HT1080 (cell line): ENCODE results near the gene TRPM3. TPM values are rescaled to one million over a fixed set of nuclear protein-coding genes. Genes with fewer than 3 reads are reported as not detected.
A peak's percentile ranks its signal among the peaks of the same experiment; 100 is the strongest.

Source experiments
- DNase-seq: peaks from one replicate; pipeline ENCODE4 v3.0.0-alpha.2; 2015; ENCODE audit warnings: low read depth
- total RNA-seq: library from RNA; depleted of rRNA; stranded (reverse); fragments of >200 nt; shearing (Covaris generic); gene quantifications from 2 replicates; pipeline ENCODE4 v1.2.3, GENCODE V29; 2014

Gene TRPM3
- total RNA-seq, 1 experiment from 2014 or later, result not detected

- no peak for DNase-seq
These were observed 505.8 kb downstream of the TRPM3 start for GRCh38 chr9:70615464-70616138.

- no peak for DNase-seq
These were observed 506.5 kb downstream of the TRPM3 start for GRCh38 chr9:70614786-70615463.

GRCh38 chr9:70613024-70613768 is 508.2 kb downstream of the TRPM3 start:
- no peak for DNase-seq

- DNase-seq, result no peak
These were observed 511.2 kb downstream of the TRPM3 start for GRCh38 chr9:70610287-70610644.

GRCh38 chr9:70609542-70610286 is 511.7 kb downstream of the TRPM3 start:
- DNase-seq, result peak; percentile 86

- DNase-seq, result no peak
These were observed 512.4 kb downstream of the TRPM3 start for GRCh38 chr9:70609011-70609410.

GRCh38 chr9:70607926-70608325 is 513.5 kb downstream of the TRPM3 start:
- no peak for DNase-seq

- no peak for DNase-seq
These were observed 514.1 kb downstream of the TRPM3 start for GRCh38 chr9:70607329-70607728.

DNA sequence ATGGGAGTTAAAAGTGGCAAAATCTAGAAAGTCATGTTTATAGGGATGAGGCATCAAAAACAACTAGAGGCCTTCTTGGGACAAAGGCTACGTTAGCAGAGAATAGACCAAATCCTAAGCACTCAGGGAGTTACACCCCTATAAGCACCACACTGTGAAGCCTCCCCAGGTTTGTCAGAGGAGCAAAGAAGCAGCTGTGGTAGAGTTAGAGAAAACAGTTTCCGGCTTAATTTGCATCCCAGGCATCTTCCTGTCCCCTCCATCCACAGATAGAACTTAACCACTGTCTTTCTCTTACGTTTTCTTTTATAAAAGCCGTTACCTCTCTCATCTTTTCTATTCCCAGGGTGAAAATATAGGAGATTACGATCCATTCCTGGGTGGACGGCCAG is 518.4 kb downstream of the TRPM3 start:
- no peak for DNase-seq

DNA sequence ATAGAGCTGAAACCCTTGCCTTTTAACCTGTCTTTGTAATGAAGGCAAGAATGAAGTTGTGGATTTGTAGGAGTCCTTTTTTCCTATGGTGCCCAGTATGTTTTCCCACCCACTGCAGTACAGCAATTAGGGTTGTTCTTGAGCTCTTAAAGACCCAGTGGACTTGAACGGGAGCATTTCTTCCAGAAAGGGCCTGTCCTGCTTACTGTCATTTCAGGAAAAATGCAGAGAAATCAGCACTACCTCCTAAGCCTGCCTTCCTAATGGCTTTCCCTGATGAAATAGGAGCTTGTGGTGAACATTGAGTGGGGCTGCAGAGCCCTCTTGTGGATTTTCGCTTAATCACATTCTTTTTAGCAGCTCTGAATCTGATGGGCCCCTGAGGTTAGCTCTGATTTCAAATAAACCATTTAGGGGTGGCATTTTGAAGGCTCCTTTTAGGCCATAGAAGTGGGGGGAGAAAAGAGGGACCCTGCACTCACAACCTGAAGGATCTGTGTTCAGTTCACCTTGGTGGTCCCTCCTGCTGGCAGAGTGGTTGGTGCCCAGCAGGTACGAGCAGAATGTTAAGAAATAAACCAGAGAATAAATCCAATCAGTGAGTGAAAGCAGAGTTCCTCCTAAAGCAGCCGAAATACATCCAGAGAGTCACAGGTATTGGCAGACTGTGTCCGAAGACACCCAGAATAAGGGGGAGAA is 519.0 kb downstream of the TRPM3 start:
- peak; percentile 74 for DNase-seq

DNA sequence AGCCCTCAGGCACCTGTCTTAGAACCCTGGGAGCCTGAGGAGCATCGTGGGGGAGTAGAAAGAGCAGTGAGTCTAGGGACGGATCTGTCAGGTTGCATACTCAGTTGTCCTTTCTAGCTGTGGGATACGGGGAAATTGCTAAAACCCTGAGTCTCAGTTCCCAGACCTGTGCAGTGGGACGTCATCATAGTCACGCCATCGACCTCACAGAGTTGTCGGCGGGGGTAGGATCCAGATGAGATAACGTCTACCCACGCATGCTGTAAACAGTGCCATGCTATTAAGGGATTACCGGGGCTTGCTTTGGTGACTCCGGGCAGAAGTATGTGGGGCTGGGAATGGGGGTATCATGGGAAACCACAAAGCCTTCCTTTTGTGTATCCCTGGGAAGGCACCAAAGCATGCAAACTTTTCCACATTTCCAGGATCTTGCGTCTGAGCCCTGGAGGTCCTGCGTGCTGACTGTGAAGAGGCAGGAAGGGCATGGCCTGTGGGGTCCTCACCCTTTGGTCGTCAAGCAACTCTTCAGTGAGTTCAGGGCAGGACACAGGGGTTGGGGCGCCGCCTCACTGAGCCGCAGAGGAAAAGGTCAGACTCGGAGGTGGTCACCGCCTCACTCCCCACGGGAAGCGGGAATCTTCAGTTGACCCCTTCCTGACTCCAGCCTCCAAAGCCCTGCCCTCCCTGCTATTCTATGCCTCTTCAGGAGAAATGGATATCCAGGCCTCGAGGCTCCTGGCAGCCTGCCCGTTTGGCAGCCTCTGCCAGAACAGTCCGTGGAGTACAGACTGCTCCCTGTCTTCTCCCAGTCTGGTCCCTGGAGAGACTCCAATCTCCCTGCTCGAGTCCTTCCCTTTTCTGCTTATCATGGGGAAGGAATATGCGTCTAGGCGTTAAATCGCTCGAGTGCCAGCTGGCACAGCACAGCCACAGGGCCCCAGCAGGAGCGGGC is 520.1 kb downstream of the TRPM3 start:
- DNase-seq, result peak; percentile 94

GRCh38 chr9:70600506-70600905 is 520.9 kb downstream of the TRPM3 start:
- DNase-seq, result peak; percentile 40

DNA sequence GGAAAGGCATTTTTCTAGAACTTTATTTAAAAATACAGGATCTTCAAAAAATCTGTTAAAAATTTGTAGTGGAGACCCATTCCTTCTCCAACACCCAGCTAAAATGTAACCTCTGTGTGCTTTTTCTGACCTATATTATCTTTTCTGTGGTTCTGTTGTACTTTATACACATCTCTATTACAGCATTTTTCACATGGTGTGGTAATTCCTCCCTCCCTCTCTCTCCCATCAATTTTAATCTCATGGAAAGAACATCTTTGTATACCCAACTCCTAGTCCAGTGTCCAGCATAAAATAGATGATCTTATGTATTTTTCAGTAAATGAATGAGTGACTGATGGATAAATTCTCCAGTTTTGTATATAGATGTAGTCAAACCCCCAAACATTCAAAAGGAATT is 523.5 kb downstream of the TRPM3 start:
- no peak for DNase-seq

DNA sequence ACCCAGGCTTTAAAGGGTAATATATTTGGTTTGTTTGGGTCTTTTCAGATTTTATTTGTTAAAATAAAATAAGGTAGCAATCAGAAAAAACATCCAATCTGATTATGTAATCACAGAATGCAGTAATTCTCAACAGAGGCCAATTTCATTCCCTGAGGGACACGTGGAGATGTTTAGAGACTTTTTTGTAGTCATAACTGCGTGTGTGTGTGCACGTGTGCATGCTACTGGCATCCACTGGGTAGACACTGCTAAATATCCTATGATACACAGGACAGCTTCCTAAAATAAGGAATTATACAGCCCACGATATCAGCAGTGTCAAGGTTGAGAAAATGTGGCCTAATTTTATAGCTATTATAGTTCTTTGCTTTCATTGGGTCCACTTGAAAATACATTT is 526.2 kb downstream of the TRPM3 start:
- DNase-seq, result no peak

DNA sequence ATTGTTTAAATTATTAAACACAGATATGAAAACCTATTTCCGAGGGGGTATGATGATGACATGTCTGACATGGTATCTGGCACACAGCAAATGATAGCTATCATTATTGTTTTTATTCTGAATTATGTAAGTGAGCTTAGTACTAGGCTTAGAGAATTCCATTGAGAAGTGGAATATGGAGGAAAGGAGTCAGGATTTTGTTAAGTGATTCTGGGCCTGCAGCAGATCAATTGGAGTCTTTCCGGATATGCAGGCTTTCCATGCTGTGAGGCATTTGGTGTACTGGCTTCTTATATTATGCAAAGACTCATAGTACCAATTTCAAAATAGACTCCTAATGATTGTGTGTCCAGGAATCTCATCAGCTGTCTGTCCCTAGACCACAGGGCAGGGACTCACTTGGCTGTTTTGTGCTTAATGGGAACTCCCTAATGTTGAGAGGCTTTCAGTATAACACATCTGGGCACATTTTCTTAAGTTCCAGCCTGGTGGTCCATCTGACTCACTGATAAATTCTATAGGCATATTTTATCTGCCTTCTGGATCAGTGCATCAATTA is 527.0 kb downstream of the TRPM3 start:
- DNase-seq, result no peak

DNA sequence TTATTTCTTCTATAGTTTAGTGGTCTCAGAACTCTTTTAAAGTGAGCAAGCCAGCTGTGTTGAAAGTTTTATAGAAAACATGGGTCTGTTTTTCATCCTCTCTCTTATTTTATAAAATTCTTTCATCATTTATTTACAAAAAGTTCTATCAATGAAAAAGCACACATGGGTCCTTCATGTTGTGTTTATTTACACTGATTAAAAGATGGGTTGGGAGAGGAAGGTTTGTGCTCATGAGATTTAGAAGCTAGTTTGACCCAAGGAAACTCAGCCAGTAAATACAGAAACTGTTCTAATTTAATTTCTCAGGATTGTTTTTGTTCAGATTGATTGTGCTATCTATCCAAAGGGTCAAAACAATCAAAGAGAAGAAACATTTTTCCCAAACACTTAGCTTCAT is 528.2 kb downstream of the TRPM3 start:
- DNase-seq, result no peak

GRCh38 chr9:70590315-70590677 is 531.1 kb downstream of the TRPM3 start:
- no peak for DNase-seq

DNA sequence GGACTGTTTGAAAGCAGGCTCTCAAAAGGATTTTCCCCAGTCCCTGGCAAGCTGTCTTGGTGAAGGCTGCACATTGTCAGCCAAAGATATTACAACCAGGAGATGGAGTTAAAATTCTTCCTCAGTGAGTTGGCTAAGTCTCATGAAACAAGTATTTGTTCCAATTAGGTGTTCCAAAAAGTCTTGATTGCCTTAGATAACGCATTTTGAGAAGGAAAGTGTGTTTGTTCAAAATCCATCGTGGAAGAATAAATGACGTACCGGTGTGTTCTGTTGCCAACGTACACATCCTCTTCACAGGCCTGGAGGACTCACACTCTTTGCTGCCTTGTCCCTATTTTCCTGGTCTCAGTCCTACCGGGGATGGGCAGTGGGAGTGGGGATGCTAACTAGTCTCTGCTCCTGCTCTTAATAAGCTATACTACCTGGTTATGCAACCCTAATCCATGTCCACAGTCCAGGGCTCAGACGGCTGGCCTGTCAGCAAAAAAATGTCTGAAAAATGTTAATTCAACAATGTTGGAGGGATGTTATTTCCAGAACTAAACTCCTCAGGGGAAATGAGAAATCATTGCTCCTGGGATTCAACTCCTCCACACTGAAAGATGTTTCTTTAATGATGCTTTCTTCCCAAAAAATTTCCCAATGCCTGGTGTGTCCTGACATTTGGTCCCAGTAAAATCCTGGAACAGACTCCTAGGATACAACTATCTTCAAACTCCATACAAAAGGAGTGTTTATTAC is 531.7 kb downstream of the TRPM3 start:
- no peak for DNase-seq

GRCh38 chr9:70588999-70589398 is 532.4 kb downstream of the TRPM3 start:
- no peak for DNase-seq
